GM12892 (cell line): ENCODE measurements around the gene PLD1.
"Not testable (repeated sequence)": the region's sequence is repeated elsewhere in the genome, so short reads cannot be mapped to it uniquely, and the experiment has no call there.

Experiments
- DNase-seq: peaks from one replicate; pipeline ENCODE4 v3.0.0; 2011; ENCODE audit not compliant: insufficient read length
- FAIRE-seq: peaks from 2 replicates; lab custom pipeline; 2011; peaks lifted over from hg19 to GRCh38; lab: Jason Lieb, UNC
- POLR2A ChIP-seq: IDR thresholded peaks from 2 replicates; pipeline ENCODE4 v1.6.1; 2011; ENCODE audit warnings: low read depth, low read length, control low read depth
- POLR2AphosphoS5 ChIP-seq: IDR thresholded peaks from 2 replicates; pipeline ENCODE4 v1.6.1; 2011; ENCODE audit warnings: low read depth, low read length, control low read depth
- TAF1 ChIP-seq: IDR thresholded peaks from 2 replicates; pipeline ENCODE4 v1.6.1; 2011; ENCODE audit warnings: low read depth, mild to moderate bottlenecking, control low read depth, low read length, borderline replicate concordance

The PLD1 gene

GRCh38 chr3:171825222-171825828, 15.0 kb upstream of the PLD1 start:
- TF ChIP-seq POLR2A (no peak), TAF1 (no peak), POLR2AphosphoS5 (no peak)
- FAIRE-seq (no peak), DNase-seq (no peak)

- FAIRE-seq (no peak), DNase-seq (no peak)
- no peak for TF ChIP-seq POLR2A
- no peak for TF ChIP-seq POLR2AphosphoS5
- no peak for TF ChIP-seq TAF1
Measured at GRCh38 chr3:171824824-171825221, 14.5 kb upstream of the PLD1 start.

GRCh38 chr3:171824116-171824515, 13.8 kb upstream of the PLD1 start:
- DNase-seq = no peak
- TF ChIP-seq POLR2A (no peak), TAF1 (no peak), POLR2AphosphoS5 (no peak)
- no peak for FAIRE-seq

- FAIRE-seq (no peak), DNase-seq (no peak)
- TF ChIP-seq POLR2AphosphoS5 (no peak), POLR2A (no peak), TAF1 (no peak)
Measured at GRCh38 chr3:171822431-171823106, 12.3 kb upstream of the PLD1 start.

- no peak for FAIRE-seq
- DNase-seq = no peak
- no peak for TF ChIP-seq POLR2A
- TF ChIP-seq TAF1 = no peak
- TF ChIP-seq POLR2AphosphoS5 = no peak
Measured at GRCh38 chr3:171821778-171822358, 11.6 kb upstream of the PLD1 start.

GRCh38 chr3:171821044-171821443, 10.8 kb upstream of the PLD1 start:
- no peak for TF ChIP-seq POLR2A
- TF ChIP-seq TAF1 = no peak
- no peak for TF ChIP-seq POLR2AphosphoS5
- DNase-seq (no peak), FAIRE-seq (no peak)

GRCh38 chr3:171817074-171817800, 7.0 kb upstream of the PLD1 start:
- TF ChIP-seq POLR2AphosphoS5 (no peak), POLR2A (no peak), TAF1 (no peak)
- FAIRE-seq (no peak), DNase-seq (no peak)

- DNase-seq (no peak), FAIRE-seq (no peak)
- TF ChIP-seq TAF1 = no peak
- TF ChIP-seq POLR2AphosphoS5 = no peak
- no peak for TF ChIP-seq POLR2A
Measured at GRCh38 chr3:171815973-171816595, 5.8 kb upstream of the PLD1 start.

GRCh38 chr3:171814662-171815061, 4.4 kb upstream of the PLD1 start:
- DNase-seq, FAIRE-seq: not testable (repeated sequence)

GRCh38 chr3:171813897-171814460, 3.7 kb upstream of the PLD1 start:
- FAIRE-seq = no peak
- TF ChIP-seq POLR2AphosphoS5 (no peak), POLR2A (no peak)
- no peak for DNase-seq

GRCh38 chr3:171813278-171813896, 3.1 kb upstream of the PLD1 start:
- DNase-seq (no peak), FAIRE-seq (no peak)
- no peak for TF ChIP-seq POLR2AphosphoS5
- TF ChIP-seq POLR2A = no peak
- no peak for TF ChIP-seq TAF1
